Hematopoietic multipotent progenitor cell treated with erythropoietin and hydrocortisone succinate and interleukin-3 and kit ligand, for 17 days (in vitro differentiated cells): ENCODE results near the gene DNAJB8.

Experiments used
- DNase-seq: peaks from one replicate; pipeline ENCODE4 v3.0.0-alpha.2; 2015; ENCODE audit warnings: low spot score

Gene DNAJB8

DNA sequence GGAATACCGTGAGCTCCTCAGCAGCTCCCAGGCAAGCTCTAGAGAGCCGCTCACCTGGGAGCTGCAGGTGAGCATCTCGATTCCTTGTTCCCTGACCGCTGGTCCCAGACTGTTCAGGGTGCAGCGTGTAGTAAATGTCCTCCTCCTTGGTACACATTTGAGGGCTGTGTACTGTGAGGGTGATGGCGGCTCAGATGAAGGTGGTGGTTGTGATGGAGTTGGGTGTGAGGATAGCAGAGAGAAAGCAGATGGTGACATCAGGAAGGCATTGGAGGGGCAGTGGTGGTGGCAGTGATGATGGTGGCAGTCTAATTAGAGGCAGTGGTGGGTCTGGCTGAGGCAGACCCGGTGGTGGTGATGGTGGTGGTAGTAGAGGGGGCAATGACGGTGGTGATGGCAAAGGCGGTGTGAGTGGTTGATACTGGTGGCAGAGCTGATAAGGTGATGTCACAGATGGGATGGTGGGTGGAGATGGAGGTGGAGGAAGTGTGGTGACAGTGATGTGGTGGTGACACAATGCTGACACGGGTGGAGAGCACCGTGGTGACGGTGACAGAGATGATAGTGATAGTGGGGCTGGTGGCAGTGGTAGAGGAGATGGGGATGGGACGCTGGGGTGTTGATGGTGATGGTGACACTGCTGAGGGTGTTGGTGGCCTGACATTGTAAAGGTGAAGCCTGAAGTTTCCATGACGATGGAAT, at the start of gene DNAJB8:
TSS of gene DNAJB8 (minus strand) at position 51 of the 702 bp plus-strand sequence. CDS start 3,645 bp downstream, outside the sequence.
- DNase-seq = no peak

DNA sequence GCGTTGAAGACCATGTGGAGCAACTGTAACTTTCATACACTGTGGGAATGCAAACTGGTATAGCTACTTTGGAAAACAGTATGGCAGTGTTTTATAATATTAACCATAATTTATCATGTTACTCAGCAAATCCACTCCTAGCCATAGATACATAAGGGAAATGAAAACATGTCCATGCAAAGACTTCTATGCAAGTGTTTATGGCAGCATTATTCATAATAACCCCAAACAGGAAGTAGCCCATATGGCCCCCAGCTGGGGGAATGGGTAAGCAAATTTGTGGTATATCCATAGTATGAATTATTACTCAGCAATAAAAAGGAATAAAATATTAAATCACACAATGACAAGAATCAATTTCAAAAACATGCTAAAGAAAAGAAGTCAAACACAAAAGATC, 49.3 kb upstream of the DNAJB8 start:
- no peak for DNase-seq

GRCh38 chr3:128508852-128509251, 42.2 kb upstream of the DNAJB8 start:
- DNase-seq = no peak

GRCh38 chr3:128506754-128507153, 40.1 kb upstream of the DNAJB8 start:
- DNase-seq = no peak

DNA sequence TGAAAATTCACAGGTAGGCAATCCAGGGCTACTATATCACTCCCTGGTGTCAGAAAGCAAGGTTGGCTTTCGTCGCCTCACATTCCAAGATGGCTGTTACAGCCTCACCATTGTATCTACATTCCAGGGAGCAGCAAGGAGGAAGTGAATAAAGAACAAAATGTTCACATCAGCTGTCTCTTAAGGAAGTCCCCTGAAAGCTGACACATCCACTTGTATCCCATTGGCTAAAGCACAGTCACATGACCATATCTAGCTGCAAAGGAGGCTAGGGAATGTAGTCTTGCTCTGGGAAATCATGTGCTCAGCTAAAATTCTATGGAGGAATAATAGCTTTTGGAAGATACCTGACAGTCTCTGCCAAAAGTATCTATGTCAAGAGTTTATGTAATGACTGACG, 39.1 kb upstream of the DNAJB8 start:
- DNase-seq = no peak

GRCh38 chr3:128504963-128505730, 38.5 kb upstream of the DNAJB8 start:
- DNase-seq = no peak

DNA sequence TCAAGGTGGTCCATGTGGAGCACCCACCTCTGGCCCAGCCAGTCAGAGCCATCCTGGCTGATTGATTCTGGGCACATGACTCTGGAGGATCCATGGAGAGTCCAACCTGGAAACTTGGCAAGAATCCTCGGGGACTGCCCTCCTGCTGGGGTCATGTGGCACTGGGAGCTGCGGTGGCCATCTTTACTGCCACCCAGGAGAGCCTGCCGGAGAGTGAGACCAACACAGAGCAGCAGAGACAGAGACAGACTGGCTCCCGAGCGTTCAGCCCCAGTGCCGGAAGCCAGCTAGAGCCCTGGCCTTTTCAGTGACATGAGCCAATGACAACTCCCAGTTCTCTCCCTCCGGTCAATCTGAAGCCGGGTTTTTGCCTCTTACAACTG, 37.8 kb upstream of the DNAJB8 start:
- no peak for DNase-seq

GRCh38 chr3:128503751-128504532, 37.3 kb upstream of the DNAJB8 start:
- DNase-seq = no peak

- no peak for DNase-seq
Observed at GRCh38 chr3:128503164-128503651, 36.5 kb upstream of the DNAJB8 start.

DNA sequence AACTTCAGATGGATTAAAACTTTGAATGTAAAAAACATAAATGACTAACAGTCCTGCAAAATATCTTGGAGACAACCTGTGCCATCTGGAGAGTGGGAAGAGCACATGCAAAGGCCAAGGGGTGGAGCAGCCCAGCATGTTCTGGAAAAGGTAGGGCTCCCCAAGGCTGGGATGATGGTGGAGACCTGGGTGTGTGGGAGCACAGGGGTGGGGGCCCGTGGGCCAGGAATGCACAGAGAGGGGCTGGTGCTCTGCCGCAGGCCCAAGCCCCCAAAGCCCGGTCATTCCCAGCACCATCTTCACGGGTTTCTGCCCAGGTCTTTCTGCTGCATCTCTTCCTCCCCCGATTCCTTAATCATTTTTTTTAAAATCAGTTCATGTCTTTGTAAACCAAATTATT, 36.0 kb upstream of the DNAJB8 start:
- no peak for DNase-seq

DNA sequence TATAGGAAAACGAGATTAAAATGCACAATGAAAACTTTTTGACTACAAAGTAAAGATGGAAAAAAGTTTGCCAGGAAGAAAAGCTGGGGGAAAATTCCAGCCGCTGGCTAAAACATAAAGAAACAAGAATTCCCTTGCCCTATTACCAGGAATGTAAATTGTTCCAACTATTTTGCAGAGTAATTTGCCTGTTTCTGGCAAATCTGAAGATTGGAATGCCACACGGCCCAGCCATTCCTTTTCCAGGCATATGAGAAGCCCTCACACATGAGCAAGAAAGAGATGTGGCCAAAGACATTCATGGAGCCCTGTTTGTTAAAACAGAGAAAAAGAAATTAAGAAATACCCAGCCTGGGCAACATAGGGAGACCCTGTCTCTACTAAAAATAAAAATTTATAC, 34.7 kb upstream of the DNAJB8 start:
- no peak for DNase-seq

GRCh38 chr3:128500556-128500955, 33.9 kb upstream of the DNAJB8 start:
- DNase-seq = no peak

DNA sequence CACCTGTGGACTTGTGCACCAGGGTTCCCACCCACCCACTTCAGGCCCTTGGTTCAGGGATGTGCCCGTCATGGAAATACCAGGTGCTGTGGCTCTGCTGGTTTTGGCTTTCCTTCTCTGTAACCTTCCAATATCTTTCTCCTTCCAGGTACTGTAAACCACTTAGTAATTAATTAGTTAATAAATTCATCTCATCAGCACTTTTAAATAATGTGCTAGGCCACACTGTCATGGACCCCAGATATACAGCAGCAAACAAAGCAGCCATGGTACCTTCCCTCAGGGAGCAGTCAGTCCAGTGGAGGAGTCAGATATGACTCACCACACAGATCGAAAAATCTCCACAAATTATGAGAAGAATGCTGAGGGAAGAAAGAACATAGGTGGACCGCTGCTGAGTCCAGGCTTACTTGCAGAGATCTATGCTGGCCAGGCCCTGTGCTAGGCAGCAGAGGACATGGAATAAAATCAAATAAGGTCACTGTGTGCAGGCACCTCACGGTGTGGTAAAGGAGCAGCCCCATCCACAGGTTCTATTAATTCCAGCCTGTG, 33.1 kb upstream of the DNAJB8 start:
- DNase-seq = no peak

- no peak for DNase-seq
Observed at GRCh38 chr3:128498901-128499530, 32.3 kb upstream of the DNAJB8 start.

DNA sequence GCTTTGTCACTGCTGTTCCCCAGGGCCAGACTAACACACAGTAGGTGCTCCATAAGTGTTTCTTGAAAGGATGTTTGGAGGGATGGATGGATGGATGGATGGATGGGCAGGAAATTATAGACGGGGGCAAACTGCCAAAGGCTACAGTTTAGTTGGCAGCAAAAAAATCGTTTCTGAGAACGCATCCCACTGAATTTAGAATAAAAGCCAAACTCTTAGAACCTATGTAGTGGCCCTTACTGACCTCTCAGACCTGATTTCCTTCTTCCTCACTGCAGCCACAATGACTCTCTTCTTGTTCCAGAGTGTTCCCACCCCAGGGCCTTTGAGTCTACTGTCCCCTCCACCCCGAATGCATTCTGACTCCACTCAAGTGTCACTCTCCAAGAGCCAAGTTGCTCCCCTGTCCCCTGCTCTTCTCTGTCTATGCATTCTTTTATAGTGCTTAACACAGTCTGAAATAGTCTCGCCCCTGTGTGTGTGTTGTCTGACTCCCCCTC, 31.5 kb upstream of the DNAJB8 start:
- no peak for DNase-seq

DNA sequence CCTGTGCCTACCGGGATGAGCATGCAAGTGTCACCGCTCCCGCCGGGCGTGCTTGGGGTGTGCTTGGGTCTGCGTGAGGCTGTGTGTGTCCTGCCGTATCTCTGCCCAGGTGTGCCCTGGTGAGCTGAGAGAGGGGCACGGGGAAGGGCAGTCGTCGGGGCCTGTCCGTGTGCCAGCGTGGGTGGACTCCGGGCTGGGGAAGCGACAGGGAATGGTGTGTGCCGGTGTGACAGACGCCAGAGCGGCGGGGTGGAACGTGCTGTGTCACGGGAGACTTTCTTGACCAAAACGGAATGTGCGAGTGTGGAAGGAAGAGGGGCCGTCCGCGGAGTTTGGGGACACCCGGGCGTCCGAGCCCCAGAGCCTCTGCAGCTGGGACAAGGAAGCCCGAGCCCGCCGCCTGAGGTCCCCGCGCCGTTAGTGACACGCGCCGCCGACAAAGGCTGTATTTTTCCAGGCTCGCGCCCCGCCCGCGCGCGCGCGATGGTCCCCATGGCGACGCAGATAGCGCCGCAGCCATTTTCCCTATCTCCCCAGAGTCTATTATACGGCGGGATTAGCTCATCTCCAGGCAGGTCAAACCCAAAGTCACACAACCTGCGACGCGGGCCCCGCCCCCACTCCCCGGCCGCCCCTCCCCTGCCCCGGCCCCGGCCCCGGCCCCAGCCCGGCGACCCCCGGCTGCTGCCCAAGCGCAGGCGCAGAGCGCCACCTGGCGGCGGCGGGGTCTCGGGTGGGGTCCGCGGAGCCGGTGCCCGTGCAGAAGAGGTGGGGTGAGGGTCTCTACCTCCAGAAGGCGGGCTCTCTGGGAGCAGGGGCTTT, 30.8 kb upstream of the DNAJB8 start:
- DNase-seq = peak; percentile 77

GRCh38 chr3:128496602-128497304, 30.1 kb upstream of the DNAJB8 start:
- DNase-seq = no peak

DNA sequence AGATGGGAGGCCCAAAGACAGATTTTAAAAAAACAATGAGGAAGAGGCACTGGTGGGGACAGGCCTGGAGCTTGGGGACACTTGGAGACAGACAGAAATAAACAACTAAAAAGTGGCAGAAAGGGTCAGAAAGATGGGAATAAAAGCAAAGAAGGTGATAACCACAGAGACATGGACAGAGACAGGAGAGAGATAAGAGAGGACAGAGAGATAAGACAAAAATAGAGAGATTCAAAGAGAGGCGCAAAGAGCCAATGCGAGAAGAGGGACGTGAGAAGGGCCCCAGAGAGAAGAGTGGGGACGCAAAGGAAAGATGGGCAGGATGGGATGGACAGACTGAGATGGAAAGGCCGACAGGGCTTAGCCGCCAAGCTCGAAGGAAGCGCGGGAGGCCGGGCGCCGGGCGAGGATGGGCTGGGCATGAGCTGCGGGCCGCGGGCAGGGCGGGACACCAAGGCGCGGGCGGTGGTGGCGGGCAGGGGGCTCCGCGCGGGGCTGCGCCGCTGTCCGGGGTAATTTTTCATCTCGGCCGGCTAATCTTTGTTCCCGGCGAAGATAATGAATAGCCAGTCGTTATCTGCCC, 29.4 kb upstream of the DNAJB8 start:
- no peak for DNase-seq

DNA sequence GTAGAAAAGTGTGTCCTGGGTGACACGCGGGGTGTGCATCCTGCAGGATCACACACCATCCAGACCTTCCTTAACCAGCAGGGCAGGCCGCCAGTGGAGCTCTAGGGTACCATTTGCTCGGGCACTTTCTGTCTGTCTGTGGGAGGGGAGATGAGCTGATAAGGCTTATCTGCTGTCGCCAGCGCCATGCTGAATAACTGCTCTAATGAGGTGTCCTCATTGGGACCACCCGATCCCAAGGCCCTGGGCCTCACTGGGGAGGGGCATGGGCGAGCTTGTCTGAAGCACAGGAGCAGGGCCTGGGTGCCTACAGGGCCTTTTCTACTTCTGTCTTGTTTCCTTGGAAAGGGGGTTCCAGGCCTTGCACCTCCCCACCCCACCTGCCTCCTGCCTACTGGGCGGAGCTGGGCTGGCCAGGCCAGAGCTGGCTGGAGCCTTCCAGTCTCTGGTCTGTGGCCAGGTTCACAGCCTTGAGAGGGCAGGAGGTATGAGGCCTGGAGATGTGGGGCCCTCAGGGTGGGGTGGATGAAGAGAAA, 28.8 kb upstream of the DNAJB8 start:
- peak; percentile 23 for DNase-seq

GRCh38 chr3:128494367-128494650, 27.6 kb upstream of the DNAJB8 start:
- DNase-seq = no peak
